Esophagus squamous epithelium (tissue), 5 donors: Measurements from ENCODE around the gene ATG2B. TPM values are rescaled to one million over a fixed set of nuclear protein-coding genes. Genes with fewer than 3 reads are reported as not detected.

Experiments used
- DNase-seq: peaks from one replicate; lab custom pipeline; 2025; lab: John Stamatoyannopoulos, UW
- H3K27ac ChIP-seq, 4 donors: fragments of 200-600 bp; sonication (generic); one replicate each; pipeline ENCODE4 v1.5.1; 2016 to 2019; ENCODE audit warnings: mild to moderate bottlenecking in 1 of 4
- H3K27me3 ChIP-seq, 4 donors: fragments of 200-600 bp; sonication (generic); 1 replicate in 3 of 4; 2 replicates in 1 of 4; pipeline versions ENCODE4 v1.5.1 to v1.6.0; 2017 to 2021; ENCODE audit warnings: antibody characterized with exemption in 1 of 4
- H3K36me3 ChIP-seq, 3 donors: fragments of 200-600 bp; sonication (generic); one replicate each; pipeline ENCODE4 v1.5.1; 2016 to 2019
- H3K4me1 ChIP-seq, 3 donors: fragments of 200-600 bp; sonication (generic); one replicate each; pipeline ENCODE4 v1.5.1; 2017 to 2019
- H3K4me3 ChIP-seq, 4 donors: fragments of 200-600 bp; sonication (generic); 1 replicate in 3 of 4; 2 replicates in 1 of 4; pipeline ENCODE4 v1.5.1; 2016 to 2019; ENCODE audit warnings: mild to moderate bottlenecking in 2 of 4, moderate library complexity in 1 of 4
- H3K9me3 ChIP-seq, 3 donors: fragments of 200-600 bp; sonication (generic); one replicate each; pipeline ENCODE4 v1.5.1; 2016 to 2019
- POLR2A ChIP-seq, 4 donors: fragments of 450-650 bp; IDR thresholded peaks; one replicate each; pipeline ENCODE4 v1.6.1; 2017; ENCODE audit warnings: antibody characterized with exemption in 4 of 4, mild to moderate bottlenecking in 4 of 4, moderate library complexity in 3 of 4
- WGBS, 2 donors: methylation state at CpG; one replicate each; pipeline ENCODE4 v1.1.5; 2018; 5-methylcytosine and 5-hydroxymethylcytosine counted together
- intact Hi-C: fragments of 100-400 bp; cut with DNase I; formaldehyde crosslinking; loops from one replicate; pipeline ENCODE4 v1.15.0; 2022
- total RNA-seq, 4 donors: library from RNA; depleted of rRNA; stranded (reverse); fragments of >200 nt; gene quantifications; one replicate each; pipeline ENCODE4 v1.1.0, GENCODE V29; 2016
- TF ChIP-seq, protein P1 (sequence below), 6 experiments: fragments of 450-650 bp in 4 of 6; fragments of 200-600 bp in 2 of 6; sonication (generic) in 2 of 6; IDR thresholded peaks; one replicate each; pipeline ENCODE4 v1.5.1; 2016 to 2019; ENCODE audit warnings: antibody characterized with exemption in 6 of 6, mild to moderate bottlenecking in 4 of 6, moderate library complexity in 4 of 6
- donor health status: DM: yes; HTN: yes; CAD: no.

Gene ATG2B
- total RNA-seq, 4 donors from 2014 or later = 10.6 to 24.6 (median 14.0) TPM

DNA sequence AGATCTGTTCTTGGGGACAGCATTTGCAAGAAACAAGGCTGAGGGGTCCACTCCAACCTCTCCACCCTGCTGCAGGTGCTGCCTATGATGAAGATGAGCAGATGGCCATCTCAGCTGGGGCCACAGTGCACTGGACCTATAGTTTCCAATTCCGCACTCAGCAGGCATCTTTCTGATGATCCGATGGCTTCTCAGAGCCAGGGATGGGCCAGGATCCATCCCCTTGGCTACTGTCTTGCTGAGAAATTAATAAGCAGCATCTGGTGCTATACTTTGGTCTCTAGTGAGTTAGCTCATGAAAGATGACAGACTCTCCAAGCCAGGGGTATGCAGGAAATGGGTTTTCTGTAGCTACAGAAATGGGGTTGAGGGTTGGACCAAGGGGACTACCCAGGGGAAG lies 125.5 kb downstream of the ATG2B start:
- Histone ChIP-seq H3K27ac (no peak overlapping the region), H3K36me3 (peaks cover 15 to 72% (median 21%) of the 10 kb centered on the region in 3 donors), H3K4me1 (peaks cover 0 to 11% (median 0%) of the 10 kb centered on the region in 3 donors), H3K9me3 (no peaks in the 10 kb centered on the region), H3K4me3 (no peak overlapping the region), H3K27me3 (no peaks in the 10 kb centered on the region)
- WGBS, 2 donors = 60 to 94% methylated on average over 2 of the region's 2 CpGs
- TF ChIP-seq POLR2A (IDR thresholded peaks at IDR 0.05) = no peak
- TF ChIP-seq, protein P1, sequence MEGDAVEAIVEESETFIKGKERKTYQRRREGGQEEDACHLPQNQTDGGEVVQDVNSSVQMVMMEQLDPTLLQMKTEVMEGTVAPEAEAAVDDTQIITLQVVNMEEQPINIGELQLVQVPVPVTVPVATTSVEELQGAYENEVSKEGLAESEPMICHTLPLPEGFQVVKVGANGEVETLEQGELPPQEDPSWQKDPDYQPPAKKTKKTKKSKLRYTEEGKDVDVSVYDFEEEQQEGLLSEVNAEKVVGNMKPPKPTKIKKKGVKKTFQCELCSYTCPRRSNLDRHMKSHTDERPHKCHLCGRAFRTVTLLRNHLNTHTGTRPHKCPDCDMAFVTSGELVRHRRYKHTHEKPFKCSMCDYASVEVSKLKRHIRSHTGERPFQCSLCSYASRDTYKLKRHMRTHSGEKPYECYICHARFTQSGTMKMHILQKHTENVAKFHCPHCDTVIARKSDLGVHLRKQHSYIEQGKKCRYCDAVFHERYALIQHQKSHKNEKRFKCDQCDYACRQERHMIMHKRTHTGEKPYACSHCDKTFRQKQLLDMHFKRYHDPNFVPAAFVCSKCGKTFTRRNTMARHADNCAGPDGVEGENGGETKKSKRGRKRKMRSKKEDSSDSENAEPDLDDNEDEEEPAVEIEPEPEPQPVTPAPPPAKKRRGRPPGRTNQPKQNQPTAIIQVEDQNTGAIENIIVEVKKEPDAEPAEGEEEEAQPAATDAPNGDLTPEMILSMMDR (IDR thresholded peaks at IDR 0.05) = no peak
- intact Hi-C loops = no loop called here
- DNase-seq = no peak

DNA sequence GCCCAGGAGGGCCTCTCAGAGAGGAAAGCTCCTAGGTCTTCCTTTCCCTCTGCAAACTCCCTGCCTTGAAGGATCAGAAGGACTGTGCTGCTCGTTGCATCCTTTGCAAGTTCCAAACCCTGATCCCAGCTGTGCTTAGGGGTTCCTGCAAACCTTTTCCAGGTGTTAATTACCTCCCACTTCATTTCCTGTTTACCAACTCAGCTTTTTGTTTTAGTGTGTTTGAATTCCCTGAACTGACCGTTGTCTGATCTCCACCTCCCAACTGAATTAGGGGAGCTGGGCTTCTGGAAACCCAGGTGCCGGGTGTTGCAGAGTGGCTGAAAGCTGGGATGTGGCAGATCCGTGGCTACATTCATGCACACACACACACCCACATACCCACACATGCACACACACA lies 127.7 kb downstream of the ATG2B start:
- Histone ChIP-seq H3K9me3 (no peaks in the 10 kb centered on the region), H3K36me3 (peaks cover 0 to 62% (median 5%) of the 10 kb centered on the region in 3 donors), H3K4me3 (no peak overlapping the region), H3K27me3 (no peaks in the 10 kb centered on the region), H3K27ac (no peak overlapping the region), H3K4me1 (peaks cover 0 to 19% (median 0%) of the 10 kb centered on the region in 3 donors)
- DNase-seq = no peak
- no peak for TF ChIP-seq POLR2A (IDR thresholded peaks at IDR 0.05)
- TF ChIP-seq, protein P1 (IDR thresholded peaks at IDR 0.05) = no peak
- intact Hi-C loops = no loop called here
- 52 to 57% methylated on average over 3 to 4 of the region's 4 CpGs for WGBS, 2 donors

DNA sequence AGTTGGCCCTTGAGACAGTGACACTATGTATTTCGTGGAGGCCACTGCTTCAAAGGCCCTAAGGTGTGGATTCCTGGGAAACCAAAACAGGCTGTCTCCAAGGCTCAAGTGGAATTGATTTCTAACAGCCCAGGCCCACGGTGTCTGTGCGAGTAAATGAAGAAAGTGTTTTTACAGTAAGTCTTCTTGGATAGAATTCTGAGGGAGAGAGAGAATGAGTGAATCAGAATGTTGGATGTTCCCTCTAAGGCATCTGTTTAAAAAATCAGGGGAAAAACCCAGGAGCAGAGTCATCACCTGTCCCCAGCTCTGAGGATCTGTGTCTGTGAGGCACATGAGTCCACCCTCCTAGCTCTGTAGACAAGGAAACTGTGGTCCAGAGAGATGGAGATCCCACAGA lies 129.5 kb downstream of the ATG2B start:
- Histone ChIP-seq H3K4me3 (no peak overlapping the region), H3K27me3 (no peaks in the 10 kb centered on the region), H3K36me3 (peaks cover 0 to 49% (median 0%) of the 10 kb centered on the region in 3 donors), H3K27ac (peak overlapping the region in 2 of 4 donors; percentile 6 to 61), H3K4me1 (peaks cover 0 to 24% (median 0%) of the 10 kb centered on the region in 3 donors), H3K9me3 (no peaks in the 10 kb centered on the region)
- WGBS, 2 donors = 39 to 71% methylated on average over 3 of the region's 3 CpGs
- intact Hi-C loops = no loop called here
- no peak for DNase-seq
- TF ChIP-seq, protein P1 (IDR thresholded peaks at IDR 0.05) = no peak
- no peak for TF ChIP-seq POLR2A (IDR thresholded peaks at IDR 0.05)

DNA sequence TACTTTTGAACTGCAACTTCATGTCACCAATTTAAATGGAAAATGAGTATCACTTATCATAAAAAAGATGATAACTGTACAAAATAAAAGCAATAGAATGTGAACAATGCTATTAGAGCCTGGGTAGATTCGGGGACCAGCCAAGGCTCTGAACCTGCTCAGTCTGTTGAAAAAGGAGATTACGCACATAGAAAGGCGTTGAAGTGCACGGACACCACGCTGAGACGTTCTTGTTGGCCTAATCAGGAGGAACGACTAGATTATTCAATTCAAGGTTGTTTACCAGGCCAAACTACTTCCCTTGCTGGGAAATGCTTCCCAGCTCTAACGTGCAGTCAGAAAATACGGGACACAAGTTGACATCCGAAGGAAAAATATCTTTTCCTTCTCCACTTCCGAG lies 130.6 kb downstream of the ATG2B start:
- 82 to 85% methylated on average over 11 of the region's 11 CpGs for WGBS, 2 donors
- no peak for DNase-seq
- Histone ChIP-seq H3K27ac (no peak overlapping the region), H3K9me3 (peaks cover 0 to 7% (median 0%) of the 10 kb centered on the region in 3 donors), H3K4me3 (no peak overlapping the region), H3K27me3 (no peaks in the 10 kb centered on the region), H3K4me1 (peaks cover 0 to 26% (median 0%) of the 10 kb centered on the region in 3 donors), H3K36me3 (peaks cover 0 to 45% (median 0%) of the 10 kb centered on the region in 3 donors)
- intact Hi-C loops = no loop called here
- TF ChIP-seq, protein P1 (IDR thresholded peaks at IDR 0.05) = no peak
- TF ChIP-seq POLR2A (IDR thresholded peaks at IDR 0.05) = no peak

DNA sequence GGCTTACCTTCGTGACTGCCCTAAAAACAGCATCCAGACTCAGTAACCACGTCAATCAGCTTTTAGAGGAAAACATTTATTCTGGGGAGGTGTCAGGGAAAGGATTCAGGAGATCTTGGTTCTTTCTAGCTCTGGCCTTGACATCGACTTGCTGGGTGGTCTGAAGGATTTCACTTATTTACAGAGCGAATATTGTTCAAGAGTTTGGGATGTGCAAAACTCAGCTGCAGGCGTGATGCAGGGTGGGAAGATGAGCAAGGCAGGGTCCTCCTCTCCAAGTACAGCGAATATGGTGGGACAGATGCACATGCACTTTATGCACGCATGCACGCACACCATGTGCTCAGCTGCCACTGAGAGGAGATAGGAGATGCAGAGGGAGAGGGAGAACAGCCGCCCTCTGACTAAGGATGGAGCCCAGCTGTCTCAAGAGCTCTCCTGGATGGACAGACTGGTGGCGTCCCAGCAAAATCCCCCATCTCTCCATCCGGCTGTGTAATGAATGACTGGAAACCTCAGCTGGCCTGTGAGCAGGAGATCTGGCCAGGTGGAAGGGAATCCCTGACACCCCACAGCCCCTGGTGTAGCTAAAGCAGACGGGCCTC lies 131.5 kb downstream of the ATG2B start:
- H3K9me3 ChIP-seq = peaks cover 0 to 7% (median 0%) of the 10 kb centered on the region in 3 donors
- peaks cover 0 to 38% (median 0%) of the 10 kb centered on the region in 3 donors for H3K36me3 ChIP-seq
- H3K27me3 ChIP-seq = no peaks in the 10 kb centered on the region
- no peak for DNase-seq
- no peak overlapping the region for H3K4me3 ChIP-seq
- 81 to 85% methylated on average over 9 to 11 of the region's 12 CpGs for WGBS, 2 donors
- TF ChIP-seq, protein P1 (IDR thresholded peaks at IDR 0.05) = no peak
- TF ChIP-seq POLR2A (IDR thresholded peaks at IDR 0.05) = no peak
- intact Hi-C loops = no loop called here
- H3K27ac ChIP-seq = peak overlapping the region in 1 of 4 donors; percentile 21
- peaks cover 2 to 30% (median 3%) of the 10 kb centered on the region in 3 donors for H3K4me1 ChIP-seq
